Endothelial cell (in vitro differentiated cells): Measurements from ENCODE around the gene SORCS3. TPM values are rescaled to one million over a fixed set of nuclear protein-coding genes. Genes with fewer than 3 reads are reported as not detected.

ENCODE experiments used
- DNase-seq: peaks from one replicate; pipeline ENCODE4 v3.0.0; 2021; ENCODE audit warnings: low spot score
- H3K27ac Mint-ChIP-seq: one replicate; pipeline ENCODE4 v1.8.0; 2021; ENCODE audit warnings: mixed read lengths, inconsistent platforms; ENCODE audit not compliant: unreplicated experiment
- H3K27me3 Mint-ChIP-seq: one replicate; pipeline ENCODE4 v1.8.0; 2021; ENCODE audit warnings: mild to moderate bottlenecking, moderate library complexity, mixed read lengths, inconsistent platforms; ENCODE audit not compliant: unreplicated experiment
- H3K36me3 Mint-ChIP-seq: one replicate; pipeline ENCODE4 v1.8.0; 2021; ENCODE audit warnings: mild to moderate bottlenecking, low read depth, mixed read lengths, inconsistent platforms; ENCODE audit not compliant: unreplicated experiment
- H3K4me1 Mint-ChIP-seq: one replicate; pipeline ENCODE4 v1.8.0; 2021; ENCODE audit warnings: mild to moderate bottlenecking, mixed read lengths, inconsistent platforms; ENCODE audit not compliant: unreplicated experiment
- H3K4me3 Mint-ChIP-seq: one replicate; pipeline ENCODE4 v1.8.0; 2021; ENCODE audit warnings: mild to moderate bottlenecking, mixed read lengths, inconsistent platforms; ENCODE audit not compliant: unreplicated experiment
- H3K9me3 Mint-ChIP-seq: one replicate; pipeline ENCODE4 v1.8.0; 2021; ENCODE audit warnings: mixed read lengths, inconsistent platforms; ENCODE audit not compliant: unreplicated experiment
- total RNA-seq: library from RNA; stranded (reverse); fragmentation: NEBNext Ultra II Directional; extraction: Animal tissue kit (Norgen Biotek cat#: 25700); gene quantifications from one replicate; pipeline ENCODE4 v1.2.1, GENCODE V29; 2021; ENCODE audit not compliant: unreplicated experiment
- TF ChIP-seq, protein P1 (sequence below): fragments of 200-600 bp; sonication (generic); IDR thresholded peaks from one replicate; pipeline ENCODE4 v1.5.0; 2021; ENCODE audit warnings: antibody characterized with exemption; ENCODE audit not compliant: unreplicated experiment

Gene SORCS3
- total RNA-seq, 1 donor from 2014 or later = not detected

- Mint-ChIP-seq H3K27me3 (no peaks in the 10 kb centered on the region), H3K4me3 (no peak overlapping the region), H3K9me3 (no peaks in the 10 kb centered on the region), H3K4me1 (no peaks in the 10 kb centered on the region), H3K36me3 (no peaks in the 10 kb centered on the region), H3K27ac (no peak overlapping the region)
- no peak for DNase-seq
- TF ChIP-seq, protein P1, sequence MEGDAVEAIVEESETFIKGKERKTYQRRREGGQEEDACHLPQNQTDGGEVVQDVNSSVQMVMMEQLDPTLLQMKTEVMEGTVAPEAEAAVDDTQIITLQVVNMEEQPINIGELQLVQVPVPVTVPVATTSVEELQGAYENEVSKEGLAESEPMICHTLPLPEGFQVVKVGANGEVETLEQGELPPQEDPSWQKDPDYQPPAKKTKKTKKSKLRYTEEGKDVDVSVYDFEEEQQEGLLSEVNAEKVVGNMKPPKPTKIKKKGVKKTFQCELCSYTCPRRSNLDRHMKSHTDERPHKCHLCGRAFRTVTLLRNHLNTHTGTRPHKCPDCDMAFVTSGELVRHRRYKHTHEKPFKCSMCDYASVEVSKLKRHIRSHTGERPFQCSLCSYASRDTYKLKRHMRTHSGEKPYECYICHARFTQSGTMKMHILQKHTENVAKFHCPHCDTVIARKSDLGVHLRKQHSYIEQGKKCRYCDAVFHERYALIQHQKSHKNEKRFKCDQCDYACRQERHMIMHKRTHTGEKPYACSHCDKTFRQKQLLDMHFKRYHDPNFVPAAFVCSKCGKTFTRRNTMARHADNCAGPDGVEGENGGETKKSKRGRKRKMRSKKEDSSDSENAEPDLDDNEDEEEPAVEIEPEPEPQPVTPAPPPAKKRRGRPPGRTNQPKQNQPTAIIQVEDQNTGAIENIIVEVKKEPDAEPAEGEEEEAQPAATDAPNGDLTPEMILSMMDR = no peak
These were observed 628.6 kb downstream of the SORCS3 start for GRCh38 chr10:105269689-105270088.

GRCh38 chr10:105274556-105275070, 633.5 kb downstream of the SORCS3 start:
- Mint-ChIP-seq H3K27ac (no peak overlapping the region), H3K36me3 (no peaks in the 10 kb centered on the region), H3K27me3 (no peaks in the 10 kb centered on the region), H3K9me3 (no peaks in the 10 kb centered on the region), H3K4me3 (no peak overlapping the region), H3K4me1 (no peaks in the 10 kb centered on the region)
- TF ChIP-seq, protein P1 = no peak
- no peak for DNase-seq

DNA sequence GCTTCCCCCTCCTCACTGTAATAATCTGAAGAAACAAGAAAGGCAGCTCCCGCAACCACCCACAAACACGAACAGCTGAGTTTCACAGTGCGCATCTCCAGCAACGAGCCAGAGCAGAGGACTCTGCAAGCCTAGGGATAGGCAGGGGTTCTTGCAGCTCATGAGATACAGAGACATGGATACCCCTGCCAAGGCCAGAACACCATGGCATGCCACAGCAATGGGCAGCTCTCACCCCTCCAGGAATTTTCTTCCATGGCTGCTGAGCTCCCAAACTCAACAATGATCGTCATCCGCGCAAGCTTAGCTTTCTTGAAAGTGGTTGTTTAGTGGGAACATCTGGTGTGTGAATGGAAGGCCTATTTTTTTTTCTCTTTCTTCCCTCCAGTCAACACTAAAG, 637.3 kb downstream of the SORCS3 start:
- Mint-ChIP-seq H3K4me1 (no peaks in the 10 kb centered on the region), H3K27me3 (peaks cover 2% of the 10 kb centered on the region), H3K27ac (no peak overlapping the region), H3K9me3 (no peaks in the 10 kb centered on the region), H3K4me3 (no peak overlapping the region), H3K36me3 (no peaks in the 10 kb centered on the region)
- TF ChIP-seq, protein P1 = no peak
- no peak for DNase-seq

- Mint-ChIP-seq H3K4me1 (no peaks in the 10 kb centered on the region), H3K27me3 (peaks cover 2% of the 10 kb centered on the region), H3K27ac (no peak overlapping the region), H3K36me3 (no peaks in the 10 kb centered on the region), H3K4me3 (no peak overlapping the region), H3K9me3 (no peaks in the 10 kb centered on the region)
- TF ChIP-seq, protein P1 = no peak
- no peak for DNase-seq
These were observed 638.0 kb downstream of the SORCS3 start for GRCh38 chr10:105279101-105279500.

DNA sequence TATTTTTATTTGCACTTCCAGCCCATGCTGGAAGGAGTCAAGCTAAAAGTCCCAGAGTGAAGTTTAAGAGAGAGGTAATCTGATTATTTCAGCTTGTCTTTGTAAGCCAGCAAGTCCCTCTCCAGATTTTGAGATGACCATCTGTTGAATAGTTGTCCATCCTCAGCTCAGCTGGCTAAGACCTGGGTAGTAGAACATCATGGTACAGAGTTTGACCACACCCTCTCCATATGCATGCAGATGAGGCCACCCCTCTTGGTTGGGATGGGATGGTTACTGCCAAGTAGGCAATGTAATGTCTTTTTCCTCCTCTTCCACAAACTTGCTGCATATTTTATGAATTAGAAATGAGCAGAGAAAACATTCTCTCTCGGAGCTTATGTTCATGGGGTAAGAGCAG, 639.8 kb downstream of the SORCS3 start:
- no peaks in the 10 kb centered on the region for H3K36me3 Mint-ChIP-seq
- H3K27me3 Mint-ChIP-seq = peaks cover 2% of the 10 kb centered on the region
- no peaks in the 10 kb centered on the region for H3K4me1 Mint-ChIP-seq
- H3K4me3 Mint-ChIP-seq = no peak overlapping the region
- no peak for DNase-seq
- TF ChIP-seq, protein P1 = no peak
- H3K27ac Mint-ChIP-seq = no peak overlapping the region
- no peaks in the 10 kb centered on the region for H3K9me3 Mint-ChIP-seq
